WTC11 (cell line): ENCODE measurements around the gene GLRA3. TPM values are rescaled to one million over a fixed set of nuclear protein-coding genes. Genes with fewer than 3 reads are reported as not detected.

Experiments
- ATAC-seq: fragments of 200-7000 bp; cut with Tn5 transposase; 2 replicates; pipeline ENCODE4 v1.10.0; 2021; ENCODE audit warnings: mild to moderate bottlenecking, moderate library complexity
- CTCF ChIA-PET: fragments of 300-600 bp; sonication (Branson Sonifier 250); formaldehyde crosslinking; loops from one replicate; lab custom pipeline; 2021; ENCODE audit warnings: antibody characterized with exemption; lab: Charles Lee
- POLR2A ChIA-PET: fragments of 350-600 bp; sonication (Branson Sonifier 250); formaldehyde crosslinking; loops from one replicate; lab custom pipeline; 2021; ENCODE audit warnings: antibody characterized with exemption; lab: Charles Lee
- DNase-seq: peaks from one replicate; pipeline ENCODE4 v3.0.0; 2021; ENCODE audit warnings: low spot score
- H3K27ac Mint-ChIP-seq: 2 replicates; pipeline ENCODE4 v1.8.0; 2021; ENCODE audit warnings: mixed read lengths
- H3K27me3 Mint-ChIP-seq: 2 replicates; pipeline ENCODE4 v1.8.0; 2021; ENCODE audit warnings: low read depth, mild to moderate bottlenecking, moderate library complexity, mixed read lengths
- H3K36me3 Mint-ChIP-seq: 2 replicates; pipeline ENCODE4 v1.8.0; 2021; ENCODE audit warnings: mixed read lengths
- H3K4me1 Mint-ChIP-seq: 2 replicates; pipeline ENCODE4 v1.8.0; 2022; ENCODE audit warnings: mixed read lengths
- H3K4me3 Mint-ChIP-seq: 2 replicates; pipeline ENCODE4 v1.8.0; 2021; ENCODE audit warnings: mild to moderate bottlenecking, moderate library complexity, mixed read lengths
- H3K9me3 Mint-ChIP-seq: 2 replicates; pipeline ENCODE4 v1.8.0; 2021; ENCODE audit warnings: mixed read lengths
- ATF1 ChIP-seq: sonication (generic); formaldehyde crosslinking; IDR thresholded peaks from 2 replicates; pipeline ENCODE4 v1.8.1; 2023; ENCODE audit warnings: mild to moderate bottlenecking, moderate library complexity, missing genetic modification reagents
- CBFB ChIP-seq: sonication (generic); formaldehyde crosslinking; IDR thresholded peaks from 2 replicates; pipeline ENCODE4 v1.8.1; 2022; ENCODE audit warnings: mild to moderate bottlenecking, low read depth, missing genetic modification reagents
- CREB1 ChIP-seq: sonication (generic); formaldehyde crosslinking; IDR thresholded peaks from 2 replicates; pipeline ENCODE4 v1.8.0; 2023; ENCODE audit warnings: mild to moderate bottlenecking, missing genetic modification reagents
- ETV6 ChIP-seq: sonication (generic); formaldehyde crosslinking; IDR thresholded peaks from 2 replicates; pipeline ENCODE4 v1.8.1; 2022; ENCODE audit warnings: mild to moderate bottlenecking, missing genetic modification reagents
- FOXJ3 ChIP-seq: sonication (generic); formaldehyde crosslinking; IDR thresholded peaks from 2 replicates; pipeline ENCODE4 v1.9.0; 2021; ENCODE audit warnings: missing genetic modification reagents, mild to moderate bottlenecking, borderline replicate concordance
- FOXK1 ChIP-seq: sonication (generic); formaldehyde crosslinking; IDR thresholded peaks from 2 replicates; pipeline ENCODE4 v1.8.0; 2022; ENCODE audit warnings: mild to moderate bottlenecking, moderate library complexity, missing genetic modification reagents
- FOXP1 ChIP-seq: sonication (generic); formaldehyde crosslinking; IDR thresholded peaks from 2 replicates; pipeline ENCODE4 v1.8.0; 2022; ENCODE audit warnings: missing genetic modification reagents, mild to moderate bottlenecking, moderate library complexity, borderline replicate concordance
- IRF2 ChIP-seq: sonication (generic); formaldehyde crosslinking; IDR thresholded peaks from 2 replicates; pipeline ENCODE4 v1.8.0; 2022; ENCODE audit warnings: low read depth, missing genetic modification reagents, borderline replicate concordance
- JUN ChIP-seq: sonication (generic); formaldehyde crosslinking; IDR thresholded peaks from 2 replicates; pipeline ENCODE4 v1.8.0; 2023; ENCODE audit warnings: mild to moderate bottlenecking, missing genetic modification reagents
- NFE2L1 ChIP-seq: sonication (generic); formaldehyde crosslinking; IDR thresholded peaks from 2 replicates; pipeline ENCODE4 v1.8.1; 2023; ENCODE audit warnings: missing genetic modification reagents
- NR1H2 ChIP-seq: sonication (generic); formaldehyde crosslinking; IDR thresholded peaks from 2 replicates; pipeline ENCODE4 v1.9.0; 2021; ENCODE audit warnings: mild to moderate bottlenecking, moderate library complexity, missing genetic modification reagents
- TP53 ChIP-seq: sonication (generic); formaldehyde crosslinking; IDR thresholded peaks from 2 replicates; pipeline ENCODE4 v1.8.1; 2023; ENCODE audit warnings: mild to moderate bottlenecking, missing genetic modification reagents
- ZBTB21 ChIP-seq: sonication (generic); formaldehyde crosslinking; IDR thresholded peaks from 2 replicates; pipeline ENCODE4 v1.8.1; 2023; ENCODE audit warnings: mild to moderate bottlenecking, missing genetic modification reagents, borderline replicate concordance
- total RNA-seq: library from RNA; stranded (reverse); gene quantifications from 3 replicates; pipeline ENCODE4 v1.2.3, GENCODE V29; 2021
- TF ChIP-seq, protein P1 (sequence below): sonication (generic); formaldehyde crosslinking; IDR thresholded peaks from 2 replicates; pipeline ENCODE4 v1.8.0; 2023; ENCODE audit warnings: missing genetic modification reagents
- TF ChIP-seq, protein P2 (sequence below): sonication (generic); formaldehyde crosslinking; IDR thresholded peaks from 2 replicates; pipeline ENCODE4 v1.8.0; 2023; ENCODE audit warnings: missing genetic modification reagents, mild to moderate bottlenecking, borderline replicate concordance
- TF ChIP-seq, protein P3 (sequence below): sonication (generic); formaldehyde crosslinking; IDR thresholded peaks from 2 replicates; pipeline ENCODE4 v1.8.1; 2023; ENCODE audit warnings: mild to moderate bottlenecking, missing genetic modification reagents, moderate library complexity
- TF ChIP-seq, protein P4 (sequence below): sonication (generic); formaldehyde crosslinking; IDR thresholded peaks from 2 replicates; pipeline ENCODE4 v1.8.0; 2022; ENCODE audit warnings: mild to moderate bottlenecking, missing genetic modification reagents
- TF ChIP-seq, protein P5 (sequence below): fragments of 250-450 bp; sonication (Bioruptor Pico); conservative IDR thresholded peaks from 2 replicates; pipeline ENCODE4 v1.9.0; 2021; ENCODE audit warnings: mild to moderate bottlenecking

The GLRA3 gene
- total RNA-seq, 1 experiment from 2014 or later: 0.15 TPM

DNA sequence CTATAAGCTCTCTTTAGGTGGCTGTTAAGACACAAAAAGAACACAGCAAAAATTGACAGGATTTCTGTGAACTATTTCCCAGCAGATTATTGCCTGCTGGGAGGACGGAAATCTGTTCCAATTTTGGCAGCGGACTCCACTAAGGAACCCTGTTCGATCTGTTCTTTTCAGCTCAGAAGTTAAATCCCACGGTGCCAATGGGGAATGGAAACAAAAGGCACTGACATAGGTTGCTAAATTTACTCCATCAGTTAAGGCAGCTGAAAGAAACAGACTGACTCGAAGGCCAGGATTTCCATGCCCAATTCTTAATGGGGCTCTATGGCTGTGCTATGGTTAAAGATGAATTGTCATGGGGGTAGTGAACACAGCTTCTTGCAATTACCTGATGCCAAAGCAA lies 180.2 kb downstream of the GLRA3 start (continued):
- TF ChIP-seq ZBTB21 (CRISPR knock-in tag): no peak
- TF ChIP-seq FOXJ3 (CRISPR knock-in tag): no peak
- no peak for TF ChIP-seq IRF2 (CRISPR knock-in tag)
- TF ChIP-seq, protein P1, sequence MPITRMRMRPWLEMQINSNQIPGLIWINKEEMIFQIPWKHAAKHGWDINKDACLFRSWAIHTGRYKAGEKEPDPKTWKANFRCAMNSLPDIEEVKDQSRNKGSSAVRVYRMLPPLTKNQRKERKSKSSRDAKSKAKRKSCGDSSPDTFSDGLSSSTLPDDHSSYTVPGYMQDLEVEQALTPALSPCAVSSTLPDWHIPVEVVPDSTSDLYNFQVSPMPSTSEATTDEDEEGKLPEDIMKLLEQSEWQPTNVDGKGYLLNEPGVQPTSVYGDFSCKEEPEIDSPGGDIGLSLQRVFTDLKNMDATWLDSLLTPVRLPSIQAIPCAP (CRISPR knock-in tag): no peak
- no peak for TF ChIP-seq FOXK1 (CRISPR knock-in tag)
- no peak for TF ChIP-seq ETV6
- TF ChIP-seq CBFB: no peak
- TF ChIP-seq NR1H2 (CRISPR knock-in tag): no peak
- no peak for TF ChIP-seq ATF1

DNA sequence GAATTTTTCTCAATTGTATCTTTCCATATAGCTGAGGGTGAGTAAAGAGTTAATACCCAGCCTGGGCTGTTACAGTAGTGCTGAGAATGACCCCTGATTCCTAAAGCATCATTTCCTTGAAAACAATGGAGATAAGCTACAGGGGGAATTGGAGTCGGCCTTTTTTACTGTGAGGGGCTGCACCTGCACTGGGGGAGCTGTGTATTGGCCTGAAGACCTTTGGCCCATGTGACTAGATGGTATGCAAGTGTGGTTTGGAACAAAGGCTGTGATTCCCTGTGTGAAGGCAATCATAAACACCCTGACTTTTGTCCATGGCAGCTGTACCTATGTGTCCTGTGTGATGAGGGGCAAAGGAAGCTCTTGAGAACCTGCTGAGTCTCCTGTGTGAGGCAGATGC lies 182.7 kb downstream of the GLRA3 start:
- H3K4me3 Mint-ChIP-seq: no peak overlapping the region
- H3K27ac Mint-ChIP-seq: no peak overlapping the region
- H3K27me3 Mint-ChIP-seq: no peaks in the 10 kb centered on the region
- ATAC-seq (peak; percentile 62), DNase-seq (no peak)
- H3K36me3 Mint-ChIP-seq: no peaks in the 10 kb centered on the region
- POLR2A ChIA-PET: no interaction called here
- CTCF ChIA-PET: interaction anchor here (1.3 kb wide), 1 partner anchor 68 kb away, joined by 3 read pairs; no protein-coding TSS in a partner anchor
- H3K4me1 Mint-ChIP-seq: peaks cover 6% of the 10 kb centered on the region
- H3K9me3 Mint-ChIP-seq: peaks cover 4% of the 10 kb centered on the region; the same call in 1 of the 2 replicates
- TF ChIP-seq, protein P2, sequence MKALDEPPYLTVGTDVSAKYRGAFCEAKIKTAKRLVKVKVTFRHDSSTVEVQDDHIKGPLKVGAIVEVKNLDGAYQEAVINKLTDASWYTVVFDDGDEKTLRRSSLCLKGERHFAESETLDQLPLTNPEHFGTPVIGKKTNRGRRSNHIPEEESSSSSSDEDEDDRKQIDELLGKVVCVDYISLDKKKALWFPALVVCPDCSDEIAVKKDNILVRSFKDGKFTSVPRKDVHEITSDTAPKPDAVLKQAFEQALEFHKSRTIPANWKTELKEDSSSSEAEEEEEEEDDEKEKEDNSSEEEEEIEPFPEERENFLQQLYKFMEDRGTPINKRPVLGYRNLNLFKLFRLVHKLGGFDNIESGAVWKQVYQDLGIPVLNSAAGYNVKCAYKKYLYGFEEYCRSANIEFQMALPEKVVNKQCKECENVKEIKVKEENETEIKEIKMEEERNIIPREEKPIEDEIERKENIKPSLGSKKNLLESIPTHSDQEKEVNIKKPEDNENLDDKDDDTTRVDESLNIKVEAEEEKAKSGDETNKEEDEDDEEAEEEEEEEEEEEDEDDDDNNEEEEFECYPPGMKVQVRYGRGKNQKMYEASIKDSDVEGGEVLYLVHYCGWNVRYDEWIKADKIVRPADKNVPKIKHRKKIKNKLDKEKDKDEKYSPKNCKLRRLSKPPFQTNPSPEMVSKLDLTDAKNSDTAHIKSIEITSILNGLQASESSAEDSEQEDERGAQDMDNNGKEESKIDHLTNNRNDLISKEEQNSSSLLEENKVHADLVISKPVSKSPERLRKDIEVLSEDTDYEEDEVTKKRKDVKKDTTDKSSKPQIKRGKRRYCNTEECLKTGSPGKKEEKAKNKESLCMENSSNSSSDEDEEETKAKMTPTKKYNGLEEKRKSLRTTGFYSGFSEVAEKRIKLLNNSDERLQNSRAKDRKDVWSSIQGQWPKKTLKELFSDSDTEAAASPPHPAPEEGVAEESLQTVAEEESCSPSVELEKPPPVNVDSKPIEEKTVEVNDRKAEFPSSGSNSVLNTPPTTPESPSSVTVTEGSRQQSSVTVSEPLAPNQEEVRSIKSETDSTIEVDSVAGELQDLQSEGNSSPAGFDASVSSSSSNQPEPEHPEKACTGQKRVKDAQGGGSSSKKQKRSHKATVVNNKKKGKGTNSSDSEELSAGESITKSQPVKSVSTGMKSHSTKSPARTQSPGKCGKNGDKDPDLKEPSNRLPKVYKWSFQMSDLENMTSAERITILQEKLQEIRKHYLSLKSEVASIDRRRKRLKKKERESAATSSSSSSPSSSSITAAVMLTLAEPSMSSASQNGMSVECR: no peak
- TF ChIP-seq, protein P3, sequence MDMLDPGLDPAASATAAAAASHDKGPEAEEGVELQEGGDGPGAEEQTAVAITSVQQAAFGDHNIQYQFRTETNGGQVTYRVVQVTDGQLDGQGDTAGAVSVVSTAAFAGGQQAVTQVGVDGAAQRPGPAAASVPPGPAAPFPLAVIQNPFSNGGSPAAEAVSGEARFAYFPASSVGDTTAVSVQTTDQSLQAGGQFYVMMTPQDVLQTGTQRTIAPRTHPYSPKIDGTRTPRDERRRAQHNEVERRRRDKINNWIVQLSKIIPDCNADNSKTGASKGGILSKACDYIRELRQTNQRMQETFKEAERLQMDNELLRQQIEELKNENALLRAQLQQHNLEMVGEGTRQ (CRISPR knock-in tag): peak; percentile 56

DNA sequence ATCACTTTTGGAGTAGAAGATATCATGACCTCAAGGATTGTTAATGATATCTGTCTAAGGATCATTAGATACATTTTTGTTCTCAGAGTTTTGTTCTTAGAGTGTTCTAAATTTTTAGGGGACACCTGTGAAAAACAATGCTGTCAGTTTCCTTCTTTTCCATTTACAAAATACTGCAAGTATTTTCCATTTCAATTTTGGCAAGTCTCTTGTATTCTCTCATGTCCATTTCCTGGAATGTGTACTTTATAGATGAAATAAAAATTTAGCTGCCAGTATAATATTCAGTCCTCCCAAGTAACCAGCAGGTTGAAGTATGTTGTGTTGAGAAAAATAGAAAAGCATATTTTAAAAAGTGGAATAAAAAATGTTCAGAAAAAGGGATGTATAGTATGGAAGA lies 188.9 kb downstream of the GLRA3 start:
- no peak overlapping the region for H3K27ac Mint-ChIP-seq
- no peaks in the 10 kb centered on the region for H3K27me3 Mint-ChIP-seq
- POLR2A ChIA-PET: no interaction called here
- no peak for DNase-seq
- CTCF ChIA-PET: no interaction called here
- no peaks in the 10 kb centered on the region for H3K9me3 Mint-ChIP-seq
- H3K4me1 Mint-ChIP-seq: no peaks in the 10 kb centered on the region
- no peak for ATAC-seq
- H3K4me3 Mint-ChIP-seq: no peak overlapping the region
- no peak for TF ChIP-seq NFE2L1 (CRISPR knock-in tag)
- no peak for TF ChIP-seq JUN (CRISPR knock-in tag)
- TF ChIP-seq, protein P4, sequence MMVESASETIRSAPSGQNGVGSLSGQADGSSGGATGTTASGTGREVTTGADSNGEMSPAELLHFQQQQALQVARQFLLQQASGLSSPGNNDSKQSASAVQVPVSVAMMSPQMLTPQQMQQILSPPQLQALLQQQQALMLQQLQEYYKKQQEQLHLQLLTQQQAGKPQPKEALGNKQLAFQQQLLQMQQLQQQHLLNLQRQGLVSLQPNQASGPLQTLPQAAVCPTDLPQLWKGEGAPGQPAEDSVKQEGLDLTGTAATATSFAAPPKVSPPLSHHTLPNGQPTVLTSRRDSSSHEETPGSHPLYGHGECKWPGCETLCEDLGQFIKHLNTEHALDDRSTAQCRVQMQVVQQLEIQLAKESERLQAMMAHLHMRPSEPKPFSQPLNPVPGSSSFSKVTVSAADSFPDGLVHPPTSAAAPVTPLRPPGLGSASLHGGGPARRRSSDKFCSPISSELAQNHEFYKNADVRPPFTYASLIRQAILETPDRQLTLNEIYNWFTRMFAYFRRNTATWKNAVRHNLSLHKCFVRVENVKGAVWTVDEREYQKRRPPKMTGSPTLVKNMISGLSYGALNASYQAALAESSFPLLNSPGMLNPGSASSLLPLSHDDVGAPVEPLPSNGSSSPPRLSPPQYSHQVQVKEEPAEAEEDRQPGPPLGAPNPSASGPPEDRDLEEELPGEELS (CRISPR knock-in tag): no peak
- TF ChIP-seq, protein P5, sequence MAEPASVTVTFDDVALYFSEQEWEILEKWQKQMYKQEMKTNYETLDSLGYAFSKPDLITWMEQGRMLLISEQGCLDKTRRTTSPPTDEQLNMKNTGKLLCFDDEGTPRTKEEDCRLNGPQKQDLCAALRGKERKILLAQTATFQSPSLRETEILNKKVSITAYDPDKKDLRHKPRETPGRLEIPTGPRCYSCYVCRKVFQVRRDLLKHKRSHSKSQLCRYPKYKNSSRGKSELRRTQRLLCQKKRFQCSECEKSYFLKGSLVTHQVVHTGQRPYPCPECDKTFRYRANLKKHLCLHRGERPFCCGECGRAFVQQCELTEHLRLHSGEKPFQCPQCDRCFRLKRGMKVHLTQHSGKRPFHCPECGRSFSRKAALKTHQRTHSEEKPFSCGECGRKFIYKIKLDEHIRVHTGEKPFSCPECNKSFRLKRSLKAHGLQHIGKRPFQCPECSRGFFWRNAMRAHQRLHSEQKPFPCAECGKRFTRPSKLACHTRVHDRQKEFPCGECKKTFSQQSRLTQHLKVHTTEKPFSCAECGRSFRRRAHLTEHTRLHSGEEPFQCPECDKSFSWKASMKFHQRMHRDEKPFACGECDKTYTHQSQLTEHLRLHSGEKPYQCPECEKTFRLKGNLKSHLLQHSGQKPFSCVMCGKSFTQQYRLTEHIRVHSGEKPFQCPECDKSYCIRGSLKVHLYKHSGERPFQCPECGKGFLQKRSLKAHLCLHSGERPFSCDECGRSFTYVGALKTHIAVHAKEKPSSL (CRISPR knock-in tag): no peak
- TF ChIP-seq ATF1: no peak
- no peak for TF ChIP-seq TP53 (CRISPR knock-in tag)
- TF ChIP-seq FOXP1 (CRISPR knock-in tag): no peak
- no peak for TF ChIP-seq CREB1 (CRISPR knock-in tag)
- no peaks in the 10 kb centered on the region for H3K36me3 Mint-ChIP-seq
